RPMI8226 (cell line): Measurements from ENCODE around the gene KDR.

Experiments used
- DNase-seq: peaks from one replicate; pipeline ENCODE4 v3.0.0-alpha.2; 2015

Gene KDR

DNA sequence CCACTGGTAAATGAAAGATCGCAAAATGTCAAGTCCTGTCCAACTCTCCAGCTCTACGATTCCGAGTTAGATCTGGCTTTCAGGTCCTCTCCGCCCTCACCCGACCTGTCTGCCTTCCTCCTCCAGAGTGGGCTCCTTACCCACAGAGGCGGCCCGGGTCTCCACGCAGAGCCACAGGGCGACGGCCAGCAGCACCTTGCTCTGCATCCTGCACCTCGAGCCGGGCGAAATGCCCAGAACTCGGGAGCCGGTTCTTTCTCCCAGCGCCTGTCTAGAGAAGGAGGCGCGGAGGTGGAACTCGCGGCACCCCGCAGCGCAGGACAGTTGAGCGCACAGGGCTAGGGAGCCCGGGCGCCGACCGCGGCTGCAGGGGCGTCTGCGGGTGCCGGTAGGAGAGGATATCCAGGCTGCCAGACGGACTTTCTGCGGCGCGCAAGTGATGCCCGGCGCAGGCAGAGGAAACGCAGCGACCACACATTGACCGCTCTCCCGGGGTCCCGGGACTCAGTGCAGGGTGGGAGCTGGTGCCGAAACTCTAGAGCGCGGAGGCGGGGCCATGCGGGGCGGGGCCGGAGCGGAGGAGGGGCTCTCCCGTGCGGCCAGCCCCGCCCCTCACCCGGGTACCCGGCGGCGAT is at the start of gene KDR:
Gene KDR, minus strand, starts transcription at position 509 of the 635 bp plus-strand sequence. Its CDS starts 302 bp downstream, at position 207.
- no peak for DNase-seq

DNA sequence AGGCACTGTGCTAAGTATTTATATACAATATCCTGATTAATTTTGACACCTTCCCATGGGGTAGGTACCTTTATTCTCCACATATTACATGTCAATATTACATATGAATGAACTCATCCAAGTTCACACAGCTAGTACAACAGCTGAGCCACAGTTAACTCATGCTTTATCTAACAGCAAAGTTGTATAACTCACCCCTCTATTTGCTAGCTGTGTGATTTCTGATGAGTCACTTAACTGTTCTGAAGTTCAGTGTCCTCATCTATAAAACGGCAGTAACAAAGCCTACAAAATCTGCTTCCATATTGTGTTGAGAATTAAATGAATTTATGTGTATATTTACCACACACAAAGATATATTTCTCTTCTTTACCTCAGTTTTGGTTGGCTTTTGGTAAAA is 48.2 kb upstream of the KDR start:
- no peak for DNase-seq

DNA sequence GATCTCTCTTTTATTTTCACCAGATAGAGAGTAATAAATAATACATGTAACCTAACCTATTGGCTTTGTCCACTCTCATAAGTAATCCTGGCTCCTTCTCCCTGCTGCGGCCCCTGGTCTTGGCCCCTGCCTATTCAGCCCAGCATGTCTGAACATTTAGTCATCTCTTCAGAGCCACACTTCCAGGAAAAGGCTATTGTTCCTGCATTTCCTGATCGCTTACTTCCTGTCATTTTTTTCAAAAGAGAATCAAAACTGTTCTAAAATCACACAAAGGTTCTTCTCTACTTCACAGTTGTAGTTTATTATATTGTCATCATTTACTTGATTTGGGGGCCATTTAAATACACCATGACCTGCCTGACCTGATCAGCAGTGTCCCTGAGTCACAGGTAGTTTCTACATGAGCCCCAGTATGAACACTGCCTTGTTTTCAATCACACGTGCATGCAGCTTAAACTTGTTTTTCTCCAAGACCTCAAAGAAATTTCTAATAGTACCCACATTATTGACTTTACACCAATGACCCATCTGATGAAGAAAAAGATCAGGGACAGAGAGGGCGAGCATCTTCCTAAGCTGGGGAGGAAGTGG is 47.4 kb upstream of the KDR start:
- DNase-seq, result no peak

DNA sequence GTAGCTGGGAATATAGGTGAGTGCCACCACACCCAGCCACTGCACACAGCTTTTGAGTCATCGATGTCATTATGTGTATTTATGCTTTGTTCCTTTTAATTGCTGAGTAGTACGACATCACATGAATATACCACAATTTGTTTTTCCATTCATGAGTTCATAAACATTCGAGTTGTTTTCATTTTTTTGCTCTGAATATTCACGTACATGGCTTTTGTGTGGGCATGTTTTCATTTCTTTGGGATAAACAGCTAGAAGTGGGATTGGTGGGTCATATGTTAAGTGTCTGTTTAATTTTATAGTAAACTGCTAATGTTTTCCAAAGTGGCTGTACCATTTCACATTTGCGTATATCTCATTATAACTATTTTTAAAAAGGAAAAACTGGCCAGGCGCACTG is 45.1 kb upstream of the KDR start:
- DNase-seq, result no peak

DNA sequence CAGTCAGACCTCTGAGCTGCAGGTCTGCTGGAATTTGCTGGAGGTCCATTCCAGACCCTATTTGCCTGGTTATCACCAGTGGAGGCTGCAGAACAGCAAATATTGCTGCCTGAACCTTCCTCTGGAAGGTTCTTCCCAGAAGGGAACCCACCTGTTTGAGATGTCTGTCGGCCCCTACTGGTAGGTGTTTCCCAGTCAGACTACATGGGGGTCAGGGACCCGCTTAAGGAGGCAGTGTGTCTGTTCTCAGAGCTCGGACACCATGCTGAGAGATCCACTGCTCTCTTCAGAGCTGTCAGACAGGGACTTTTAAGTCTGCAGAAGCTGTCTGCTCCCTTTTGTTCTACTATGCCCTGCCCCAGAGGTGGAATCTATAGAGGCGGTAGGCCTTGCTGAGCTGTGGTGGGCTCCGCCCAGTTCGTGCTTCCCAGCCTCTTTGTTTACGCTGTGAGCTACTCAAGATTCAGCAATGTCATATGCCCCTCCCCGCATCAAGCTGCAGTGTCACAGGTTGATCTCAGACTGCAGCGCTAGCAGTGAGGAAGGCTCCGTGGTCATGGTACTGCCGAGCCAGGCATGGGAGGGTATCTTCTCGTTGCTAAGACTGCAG is 44.1 kb upstream of the KDR start:
- no peak for DNase-seq

DNA sequence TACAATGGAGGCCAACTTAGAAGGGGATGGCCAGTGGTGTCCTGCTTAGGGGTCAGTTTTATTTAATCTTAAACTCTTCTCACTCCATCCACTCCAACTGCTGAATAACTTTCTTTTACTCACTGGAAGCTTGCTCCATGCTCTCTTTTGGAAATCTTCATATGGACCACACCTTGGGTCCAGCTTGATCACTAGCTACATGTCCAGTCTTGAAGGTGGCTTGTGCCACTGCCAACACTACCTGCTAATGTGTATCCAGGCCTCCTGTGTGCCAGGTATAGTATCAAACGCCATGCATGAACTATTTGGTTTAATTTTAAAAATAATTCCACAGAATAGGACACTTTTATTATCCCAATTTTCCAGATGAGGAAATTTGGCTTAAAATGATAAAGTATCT is 37.0 kb upstream of the KDR start:
- no peak for DNase-seq

DNA sequence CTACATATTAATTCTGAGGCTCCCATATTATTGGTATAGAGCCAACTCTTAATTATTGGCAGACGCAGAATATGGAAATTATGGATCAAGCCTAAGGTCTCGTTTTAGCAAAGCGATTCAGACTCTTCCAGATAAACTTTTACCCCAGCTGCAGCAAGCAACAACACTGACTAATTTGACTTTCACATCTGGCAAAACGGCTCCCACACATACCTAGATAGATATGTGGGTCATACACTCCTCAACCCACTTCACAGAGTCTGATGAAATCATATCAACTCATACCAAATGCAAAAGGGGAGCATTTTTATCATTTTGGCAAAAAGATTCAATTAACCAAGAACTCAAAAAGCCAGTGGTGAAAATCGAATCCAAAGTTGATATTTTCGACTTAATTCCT is 36.3 kb upstream of the KDR start:
- no peak for DNase-seq

DNA sequence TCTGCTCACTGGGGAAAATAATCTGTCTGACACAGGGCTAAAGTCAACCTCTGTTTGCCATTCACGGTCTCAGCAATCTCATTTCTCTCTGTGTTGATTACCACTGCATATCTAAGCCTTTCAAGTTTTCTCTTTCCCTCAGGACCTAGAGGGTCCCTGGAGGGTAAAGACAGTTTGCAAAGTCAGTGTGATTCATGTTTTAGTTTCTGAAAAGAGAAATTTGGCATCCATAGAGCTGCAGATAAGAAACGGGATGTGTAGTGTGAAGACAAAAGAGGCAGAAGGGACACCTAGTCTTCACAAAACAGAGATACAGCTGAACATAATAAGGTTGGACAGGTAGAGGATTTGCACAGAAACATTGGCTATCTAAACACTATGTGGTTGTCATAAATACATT is 34.5 kb upstream of the KDR start:
- DNase-seq, result no peak

DNA sequence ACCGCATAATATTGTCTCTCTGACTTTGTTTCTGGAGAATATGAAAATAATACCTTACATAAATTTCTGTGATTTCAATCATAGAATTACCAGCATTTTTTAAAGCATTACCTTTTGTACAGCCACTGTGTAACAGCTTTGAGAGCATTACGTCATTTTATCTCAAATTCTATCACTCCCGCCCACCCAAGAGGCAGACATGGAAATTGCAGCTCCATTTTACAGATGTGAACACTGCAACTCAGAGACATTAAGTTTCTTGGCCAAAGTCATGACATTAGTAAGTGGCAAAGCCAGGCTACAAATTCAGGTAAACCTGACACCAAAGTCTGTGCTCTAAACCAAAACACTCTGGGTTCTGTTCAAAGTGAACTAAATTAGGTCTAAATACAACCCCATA is 33.6 kb upstream of the KDR start:
- DNase-seq, result no peak

DNA sequence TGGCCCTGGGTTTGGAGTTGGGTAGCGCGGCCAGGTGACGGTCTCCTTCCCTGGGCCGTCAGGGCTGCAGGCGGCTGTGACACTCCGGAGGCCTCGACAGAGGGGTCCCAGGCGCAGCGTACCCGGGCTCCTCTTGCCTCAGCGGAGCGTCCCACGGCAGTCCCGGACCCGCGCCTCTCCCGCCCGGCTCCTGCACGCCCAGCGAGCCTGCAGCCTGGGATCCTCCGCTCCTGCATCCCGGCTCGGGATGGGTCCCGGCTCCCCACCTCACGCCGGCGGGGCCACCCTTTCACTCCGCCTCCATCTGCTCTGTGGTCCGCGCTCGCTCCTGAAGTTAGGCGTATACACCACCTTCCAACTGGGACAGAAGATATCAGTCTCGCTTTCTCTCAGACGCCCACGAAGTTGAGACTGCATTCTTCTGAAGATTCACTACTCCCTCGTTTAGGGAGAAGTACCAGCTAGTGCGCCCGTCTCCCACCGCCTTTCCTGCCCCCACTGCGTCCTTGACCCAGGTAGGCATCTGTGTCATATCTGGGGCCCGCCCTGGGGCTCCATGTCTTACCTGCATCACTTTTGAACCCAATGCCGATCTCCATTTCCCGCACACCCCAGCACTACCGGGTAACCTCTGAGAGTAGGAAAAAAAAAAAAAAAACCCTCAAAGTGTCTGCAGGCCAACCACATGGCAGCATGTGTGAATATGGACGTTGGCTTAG is 32.3 kb upstream of the KDR start:
- no peak for DNase-seq

DNA sequence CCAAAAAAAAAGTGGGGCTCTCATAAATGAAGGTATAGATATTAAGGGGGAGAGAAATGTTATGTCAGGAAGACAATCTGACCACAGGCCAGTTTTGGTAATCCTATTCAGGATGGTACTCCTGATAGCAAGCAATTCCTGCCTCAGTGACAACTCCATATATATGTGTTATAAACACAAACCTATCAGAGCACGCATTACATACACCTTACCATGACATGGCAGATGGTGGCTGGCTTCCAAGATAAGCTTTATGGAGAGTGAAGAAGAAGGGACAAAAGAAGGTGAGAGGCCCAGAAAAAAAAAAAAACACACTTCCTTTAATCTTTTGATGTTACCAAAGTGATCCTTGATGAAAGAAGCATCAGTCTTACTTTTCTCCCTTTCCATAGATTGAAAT is 29.5 kb upstream of the KDR start:
- no peak for DNase-seq

DNA sequence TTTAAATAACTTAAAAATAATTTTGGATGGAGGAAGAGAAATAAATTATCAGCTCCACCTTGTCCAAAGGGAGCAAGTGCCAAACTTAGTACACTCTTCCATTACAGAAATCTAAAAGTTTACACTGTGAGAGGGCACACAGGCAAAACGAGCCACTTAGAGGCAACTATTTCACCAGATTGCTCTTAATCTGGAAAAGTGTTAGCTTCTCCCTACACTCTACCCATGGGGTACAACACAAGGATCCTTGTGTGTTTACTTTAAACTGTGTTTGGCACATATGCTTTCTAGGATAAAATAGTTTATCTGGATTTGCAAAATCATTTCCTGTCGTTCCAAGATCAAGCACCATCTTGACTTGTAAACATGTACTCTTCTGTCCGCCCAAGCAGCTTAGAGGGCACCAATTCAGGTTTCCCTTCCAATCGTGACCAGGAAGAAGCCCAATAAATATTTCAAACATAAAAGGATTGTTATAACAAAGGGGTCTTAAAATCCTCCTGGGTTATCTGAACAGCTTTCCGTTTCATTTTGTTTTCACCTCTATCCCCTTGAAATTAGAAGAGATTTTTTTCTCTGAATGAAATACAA is 29.0 kb upstream of the KDR start:
- no peak for DNase-seq

DNA sequence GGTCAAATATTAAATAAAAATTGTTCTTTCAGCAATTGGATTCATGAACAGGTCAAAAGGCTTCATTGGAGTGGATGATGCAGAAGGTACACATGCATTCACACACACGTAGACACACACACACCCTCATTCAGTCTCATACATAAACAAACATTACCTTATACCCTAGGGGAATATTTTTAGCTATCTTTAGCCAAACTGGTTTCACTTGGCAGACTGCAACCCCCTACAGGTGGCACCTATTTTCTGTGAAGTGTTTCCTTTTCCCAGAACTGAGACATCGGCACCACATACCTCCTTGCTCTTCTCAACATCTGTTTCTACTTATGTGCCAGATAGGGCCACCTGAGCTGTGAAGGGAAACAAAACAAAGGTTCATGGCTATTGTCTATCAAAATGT is 18.5 kb upstream of the KDR start:
- no peak for DNase-seq

DNA sequence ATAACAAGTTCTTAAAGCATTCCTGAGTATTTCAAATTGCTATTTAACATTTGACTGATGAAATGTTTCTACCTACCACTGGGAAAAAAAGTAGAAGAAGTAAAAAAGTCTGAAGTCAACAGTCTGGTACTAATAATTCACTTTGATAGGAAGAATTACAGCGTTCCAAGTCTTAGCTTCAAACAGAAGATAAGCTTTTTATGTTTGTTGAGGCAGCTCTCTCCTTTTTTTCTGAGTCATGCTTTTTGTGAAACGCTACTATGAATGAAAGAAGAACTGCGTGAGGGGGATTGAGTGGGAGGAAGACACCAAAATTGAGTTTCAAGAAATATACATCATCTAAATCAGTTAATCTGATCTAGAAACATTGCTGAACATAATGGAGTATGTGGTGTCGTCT is 13.0 kb upstream of the KDR start:
- DNase-seq, result no peak

DNA sequence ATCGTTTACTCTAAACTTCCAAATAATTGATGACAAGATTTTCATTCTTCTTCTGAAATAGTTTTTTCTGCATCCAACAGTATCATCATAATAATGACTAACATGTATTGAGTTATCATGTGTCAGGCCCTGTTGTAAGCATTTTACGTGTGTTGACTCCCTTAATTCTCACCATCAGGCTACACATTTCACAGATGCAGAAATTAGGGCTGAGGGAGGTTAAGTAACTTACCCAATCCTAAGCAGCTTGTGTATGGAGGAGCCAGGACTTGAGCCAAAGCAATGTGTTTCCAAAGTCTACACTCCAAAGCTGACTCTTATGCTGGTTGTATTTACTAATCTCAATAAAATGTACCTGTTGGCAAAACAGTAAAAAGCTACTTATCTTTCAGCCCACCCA is 11.2 kb upstream of the KDR start:
- DNase-seq, result no peak

DNA sequence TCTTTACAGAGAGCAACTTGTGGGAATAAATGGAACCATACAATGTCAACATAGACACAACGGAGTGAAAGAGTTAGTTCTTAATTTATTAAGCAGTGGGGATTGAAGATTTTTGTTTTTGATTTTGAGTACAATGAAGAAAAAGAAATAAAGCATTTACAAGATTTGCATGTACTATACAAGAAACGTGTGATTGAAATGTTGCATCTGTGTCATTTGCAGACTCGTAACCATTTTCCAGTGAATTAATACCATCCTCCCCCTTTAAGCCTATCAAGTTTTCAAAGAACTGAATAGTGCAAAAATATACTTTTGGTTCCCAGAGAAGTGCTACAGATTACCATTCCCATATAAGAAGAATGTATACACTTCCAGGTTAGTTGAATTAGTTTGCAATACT is 8.6 kb upstream of the KDR start:
- no peak for DNase-seq

DNA sequence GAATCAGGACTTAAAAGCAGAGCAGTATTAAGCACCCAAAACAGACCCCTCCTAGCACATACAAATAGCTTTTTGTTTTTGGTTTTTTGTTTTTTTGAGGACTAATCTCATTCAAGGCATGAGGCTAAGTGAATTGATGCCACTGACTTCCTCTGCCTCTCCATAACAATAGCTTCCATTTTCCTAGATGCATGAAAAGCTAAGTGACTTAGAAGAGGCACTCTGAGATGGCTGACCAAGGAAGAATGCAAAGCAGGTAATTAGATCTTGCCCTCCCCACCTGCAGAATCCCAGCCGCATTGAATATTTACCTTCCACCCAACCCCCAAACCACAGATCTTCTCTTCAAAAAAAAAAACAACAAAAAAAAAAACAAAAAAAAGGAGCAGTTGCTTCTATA is 7.4 kb upstream of the KDR start:
- no peak for DNase-seq

DNA sequence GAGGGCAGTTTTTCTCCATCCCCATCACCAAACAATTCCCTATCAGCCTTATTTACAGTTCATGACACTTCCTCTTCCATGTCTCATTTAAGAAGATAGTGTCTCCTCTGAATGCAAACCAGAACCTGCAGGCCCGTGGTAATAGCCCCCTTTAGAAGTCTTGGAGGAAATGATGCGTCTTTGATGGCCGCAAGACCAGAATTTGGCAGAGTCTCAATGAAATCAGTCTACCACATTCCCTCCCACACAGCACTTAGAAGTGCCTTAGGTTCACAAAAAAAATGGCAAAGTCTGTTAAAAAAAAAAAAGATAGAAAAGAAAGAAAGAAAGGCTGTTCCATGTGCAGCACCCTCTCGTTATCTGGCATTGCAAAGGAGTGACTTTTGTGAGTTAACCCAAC is 2.1 kb upstream of the KDR start:
- DNase-seq, result no peak

DNA sequence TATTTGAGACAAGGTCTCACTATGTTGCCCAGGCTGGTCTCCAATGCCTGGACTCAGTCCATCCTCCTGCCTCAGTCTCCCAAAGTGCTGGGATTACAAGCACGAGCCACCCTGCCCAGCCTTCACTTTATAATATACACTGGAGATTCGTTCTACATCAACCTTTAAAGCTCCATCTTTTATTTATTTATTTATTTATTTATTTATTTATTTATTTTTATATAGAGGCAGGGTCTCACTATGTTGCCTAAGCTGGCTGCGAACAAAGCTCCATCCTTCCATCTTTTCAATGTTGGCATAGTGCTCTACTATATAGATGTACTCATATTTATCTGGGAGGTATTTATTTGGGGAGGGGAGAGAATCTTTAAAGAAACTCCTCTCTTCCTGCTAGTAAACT is 1.7 kb upstream of the KDR start:
- no peak for DNase-seq

DNA sequence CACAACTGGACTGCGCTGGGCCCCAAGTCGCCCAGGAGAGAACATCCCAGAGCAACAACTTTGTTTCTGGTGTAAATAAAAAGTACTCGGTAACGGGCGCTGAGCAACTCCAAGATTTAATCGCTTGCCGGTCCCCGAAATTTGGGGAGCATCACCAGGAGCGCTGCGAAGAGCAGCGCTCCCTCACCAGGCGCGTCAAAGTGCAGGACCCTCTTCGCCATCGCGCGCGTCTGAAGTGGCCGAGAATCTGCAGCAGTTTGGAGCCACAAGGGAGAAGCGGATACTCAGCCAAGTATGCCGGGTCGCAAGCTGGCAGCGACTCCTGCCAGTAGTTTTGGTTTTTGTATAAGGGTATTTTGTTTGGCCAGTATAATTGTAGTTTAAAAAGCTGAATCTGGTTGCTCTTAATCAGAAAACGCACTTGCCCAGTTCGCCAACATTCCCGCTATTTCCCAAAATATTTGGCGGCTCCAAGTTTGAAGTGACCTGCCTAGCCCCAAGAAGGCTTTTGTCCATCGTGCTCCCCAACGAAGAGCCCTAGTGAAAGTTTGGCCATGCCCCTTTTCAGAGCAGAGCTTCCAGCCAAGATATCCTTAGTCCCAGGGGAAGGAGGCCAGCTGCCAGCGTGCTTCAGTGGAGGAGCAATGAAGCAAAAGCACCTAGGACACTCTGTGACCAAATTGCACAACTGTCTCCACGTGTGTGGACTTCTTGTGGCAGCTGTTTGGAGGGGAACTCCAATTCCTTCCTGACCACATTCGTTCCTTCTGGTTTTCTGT is 557 bp upstream of the KDR start:
- no peak for DNase-seq

DNA sequence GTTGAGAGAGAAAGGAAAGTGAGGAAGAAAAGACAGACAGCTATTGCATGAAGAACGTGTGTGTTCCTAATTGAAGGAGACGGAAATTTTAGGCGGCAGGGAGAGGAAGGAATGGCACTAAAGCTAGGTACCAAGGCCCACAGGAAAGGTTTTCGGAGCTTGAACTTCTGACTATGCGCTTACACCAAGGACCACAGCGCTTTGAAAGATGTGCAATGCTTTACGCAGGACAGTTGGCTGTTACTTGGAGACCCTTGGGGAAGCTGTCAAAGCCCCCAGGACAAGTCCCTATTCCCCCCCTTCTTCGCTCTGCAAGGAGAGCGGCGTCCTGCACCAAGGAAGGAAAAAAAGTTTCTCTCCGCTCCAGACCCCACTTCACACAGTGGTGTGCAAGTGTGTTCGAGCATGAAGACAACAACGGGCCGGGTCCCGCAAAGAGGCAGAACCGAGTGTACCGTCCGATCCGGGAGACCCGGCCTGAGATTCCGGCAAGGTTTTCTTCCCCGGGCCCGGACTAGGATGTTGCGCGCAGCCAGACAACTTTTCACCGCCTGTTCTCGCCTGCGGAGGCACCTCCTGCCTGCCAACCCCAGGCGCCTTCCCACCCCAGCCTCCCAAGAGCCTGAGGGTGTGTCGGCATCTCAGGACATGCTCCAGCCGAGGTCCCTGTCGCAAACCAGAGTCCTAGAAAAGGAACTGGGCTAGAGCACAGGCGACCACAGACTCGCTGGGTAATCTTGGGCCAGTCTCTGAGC is 896 bp downstream of the KDR start:
- no peak for DNase-seq

DNA sequence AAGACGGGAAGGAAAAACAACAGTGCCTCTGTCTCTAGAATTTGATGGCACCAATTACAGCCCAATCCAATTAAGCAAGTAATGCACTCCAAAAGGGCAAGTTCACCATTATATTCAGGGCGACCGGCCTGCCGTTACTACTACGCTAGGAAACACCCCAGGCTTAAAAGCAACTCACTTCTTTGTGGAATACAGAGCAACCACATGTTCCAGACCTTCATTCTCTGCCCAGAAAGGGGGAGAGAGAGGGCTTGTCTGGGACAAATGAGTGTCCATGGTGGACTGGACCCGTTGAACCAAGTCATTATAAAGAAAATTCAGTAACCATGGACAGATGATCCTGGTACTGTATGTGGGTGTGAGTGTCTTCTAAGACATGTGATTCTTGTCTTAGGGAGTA is 1.6 kb downstream of the KDR start:
- DNase-seq, result no peak
